GM12801 (cell line): ENCODE data around the gene RALGPS1.

ENCODE experiments used
- CTCF ChIP-seq: IDR thresholded peaks from one replicate; pipeline ENCODE4 v1.5.1; 2011; ENCODE audit warnings: control low read depth; ENCODE audit not compliant: insufficient read length; ENCODE audit errors: extremely low read depth

RALGPS1 gene

GRCh38 chr9:127050591-127051001 lies 136.0 kb downstream of the RALGPS1 start:
- TF ChIP-seq CTCF, result no peak

GRCh38 chr9:127051881-127052595 lies 137.5 kb downstream of the RALGPS1 start:
- no peak for TF ChIP-seq CTCF

- TF ChIP-seq CTCF, result no peak
Measured at GRCh38 chr9:127053057-127053821, 138.7 kb downstream of the RALGPS1 start.

GRCh38 chr9:127053960-127054359 lies 139.4 kb downstream of the RALGPS1 start:
- TF ChIP-seq CTCF, result no peak

- no peak for TF ChIP-seq CTCF
Measured at GRCh38 chr9:127055745-127056402, 141.3 kb downstream of the RALGPS1 start.

- TF ChIP-seq CTCF, result no peak
Measured at GRCh38 chr9:127056446-127056845, 141.9 kb downstream of the RALGPS1 start.

GRCh38 chr9:127058011-127058644 lies 143.5 kb downstream of the RALGPS1 start:
- TF ChIP-seq CTCF, result no peak
